ENCODE measurements around the gene MEGF11.
"Not testable (repeated sequence)": the region's sequence is repeated elsewhere in the genome, so short reads cannot be mapped to it uniquely, and the experiment has no call there.

The MEGF11 gene

DNA sequence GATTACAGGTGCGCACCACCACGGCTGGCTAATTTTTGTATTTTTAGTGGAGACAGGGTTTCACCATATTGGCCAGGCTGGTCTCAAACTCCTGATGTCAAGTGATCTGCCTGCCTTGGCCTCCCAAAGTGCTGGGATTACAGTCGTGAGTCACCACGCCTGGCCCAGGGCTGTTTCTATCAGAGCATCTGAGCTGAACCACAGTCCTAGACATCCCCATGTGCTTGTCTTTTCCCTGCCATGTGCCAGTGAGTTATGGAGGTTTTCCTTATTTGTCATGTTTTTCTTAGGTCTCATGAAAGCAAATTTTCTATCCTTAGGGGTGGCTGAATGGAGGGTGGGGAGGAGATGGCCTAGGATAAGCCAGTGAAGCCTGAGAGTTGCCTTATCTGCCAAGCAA, 250.4 kb downstream of the MEGF11 start:
- DNase-seq (ENCODE audit: low read depth in 3 of 3): not testable (repeated sequence)

DNA sequence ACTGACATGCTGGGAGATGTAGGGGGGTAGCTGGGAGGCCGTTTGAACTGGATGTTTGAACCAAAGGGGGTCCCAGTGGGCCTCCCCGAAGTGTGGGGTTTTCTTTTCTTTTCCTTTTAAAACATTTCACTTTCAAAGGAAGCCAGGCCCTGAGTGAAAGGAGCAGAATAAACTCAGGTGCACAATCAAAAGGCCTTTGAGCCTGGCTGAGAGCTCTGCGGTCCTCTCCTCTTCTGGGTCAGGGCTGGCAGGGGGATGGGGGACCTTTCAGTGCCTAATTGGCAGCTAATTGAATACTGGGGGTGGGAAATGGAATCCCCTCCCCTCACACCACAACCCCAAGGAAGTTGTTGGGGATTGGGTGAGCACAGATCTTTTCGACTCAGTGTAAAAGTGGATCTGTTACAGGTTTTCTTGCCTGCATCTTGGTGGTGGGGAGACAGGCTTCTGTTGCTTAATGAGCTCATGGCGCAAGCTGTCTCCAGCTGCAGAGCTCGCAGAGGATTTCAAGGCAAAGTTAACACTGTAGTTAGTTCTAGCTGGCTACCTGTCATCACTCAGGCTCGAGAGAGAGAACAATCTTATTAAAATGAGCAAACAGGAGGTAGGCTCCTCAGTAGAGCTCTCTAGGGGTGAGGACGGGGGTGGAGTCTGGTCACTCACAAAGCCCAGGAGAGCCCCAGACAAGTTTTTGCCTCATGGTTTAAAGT, 251.7 kb downstream of the MEGF11 start:
- DNase-seq (ENCODE audit: low read depth in 3 of 3): no peak

DNA sequence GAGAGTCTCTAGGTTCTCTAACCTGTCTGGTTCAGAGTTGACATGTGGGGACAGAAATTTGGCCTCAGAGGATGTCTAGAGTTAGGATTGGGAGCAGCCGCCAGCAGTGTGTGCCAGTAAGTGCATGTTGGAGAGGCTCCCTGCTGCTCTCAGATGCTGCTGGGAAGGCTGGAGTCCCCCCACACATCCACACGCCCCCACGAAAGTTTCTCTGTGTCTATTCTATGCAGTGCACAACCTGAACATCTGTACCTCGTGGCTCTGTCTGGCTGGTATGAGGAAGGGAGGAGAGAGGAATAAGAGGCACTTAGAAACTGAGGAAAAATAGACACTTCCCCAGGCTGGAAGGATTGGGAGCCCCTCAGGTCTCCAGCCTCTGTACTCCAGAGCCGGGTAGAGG, 252.5 kb downstream of the MEGF11 start:
- no peak for DNase-seq (ENCODE audit: low read depth in 3 of 3)

DNA sequence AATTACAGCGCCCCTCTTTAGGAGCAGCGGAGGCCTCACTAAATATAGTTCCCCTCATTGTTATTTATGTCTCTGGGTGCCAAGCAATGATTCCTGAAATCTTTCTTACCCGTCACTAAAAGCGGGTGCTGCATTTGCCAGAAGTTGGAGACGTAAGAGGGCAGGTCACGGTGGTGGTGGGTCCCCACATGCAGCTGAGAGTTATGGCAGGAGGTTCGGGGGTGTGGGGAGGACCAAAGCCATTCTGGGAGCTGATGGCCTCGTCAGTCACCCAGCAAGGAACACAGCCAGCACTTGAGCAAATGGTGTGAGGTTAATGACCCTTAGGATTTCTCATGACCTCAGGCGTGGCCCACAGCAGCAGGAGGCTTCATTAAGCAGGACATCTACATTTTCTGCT, 255.1 kb downstream of the MEGF11 start:
- DNase-seq (ENCODE audit: low read depth in 3 of 3): no peak

DNA sequence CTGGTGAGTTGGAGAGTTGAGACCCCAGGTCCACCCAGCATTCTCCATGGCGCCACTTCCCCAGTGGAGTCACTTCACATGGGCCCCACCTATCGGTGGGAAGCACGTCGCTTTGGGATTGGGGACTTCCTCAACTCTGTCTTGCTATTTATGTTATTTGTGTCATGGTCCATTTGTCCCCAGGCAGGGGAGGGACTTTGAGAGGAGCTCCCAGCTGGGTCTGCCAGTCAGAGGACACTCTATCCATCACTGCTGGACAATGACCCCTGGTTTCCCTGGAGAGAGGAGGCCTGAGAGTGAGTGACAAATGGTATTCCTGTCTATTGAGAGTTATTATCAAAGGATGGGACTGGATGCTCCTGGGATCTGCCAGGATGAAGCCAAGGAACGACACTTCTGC, 256.6 kb downstream of the MEGF11 start:
- DNase-seq (ENCODE audit: low read depth in 3 of 3): no peak

DNA sequence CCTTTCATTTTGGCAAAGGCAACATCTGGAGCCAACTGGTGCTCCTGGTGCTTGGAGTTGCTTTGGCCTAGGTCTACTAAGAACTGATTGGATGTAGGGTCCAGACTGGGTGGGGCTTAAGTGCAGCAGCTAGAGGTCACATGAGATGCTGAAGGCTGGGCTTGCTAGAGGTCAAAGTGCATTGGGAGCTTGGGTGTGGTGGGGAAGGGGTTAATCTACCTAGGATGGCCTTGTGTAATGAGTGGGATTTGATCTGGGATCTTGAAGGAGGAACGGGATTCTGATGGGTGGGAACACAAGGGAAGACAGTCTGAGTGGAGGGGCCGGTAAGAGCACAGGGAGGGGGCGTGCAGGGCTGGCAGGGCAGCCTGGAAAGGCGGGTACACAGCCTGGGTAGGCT, 258.7 kb downstream of the MEGF11 start:
- no peak for DNase-seq (ENCODE audit: low read depth in 3 of 3)

DNA sequence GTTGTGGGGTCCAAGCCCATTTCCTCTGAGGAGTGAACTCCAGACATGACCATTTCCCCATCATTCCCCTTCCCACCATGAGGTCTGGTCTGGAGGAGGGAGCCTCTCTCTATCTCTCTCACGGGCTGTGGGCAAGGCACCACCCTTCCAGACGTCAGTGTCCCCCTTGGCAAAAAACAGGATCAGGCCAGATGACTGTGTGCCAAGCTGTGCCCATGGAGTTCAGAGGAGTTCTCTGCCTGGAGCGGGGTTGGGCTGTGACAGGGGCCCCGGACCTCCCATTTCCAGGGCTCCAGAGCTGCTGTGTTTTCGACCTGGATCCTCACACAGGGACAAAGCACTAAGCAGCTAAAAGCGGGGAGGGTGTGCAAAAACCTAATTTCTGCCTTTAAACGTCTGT, 259.8 kb downstream of the MEGF11 start:
- DNase-seq (ENCODE audit: low read depth in 3 of 3): no peak

DNA sequence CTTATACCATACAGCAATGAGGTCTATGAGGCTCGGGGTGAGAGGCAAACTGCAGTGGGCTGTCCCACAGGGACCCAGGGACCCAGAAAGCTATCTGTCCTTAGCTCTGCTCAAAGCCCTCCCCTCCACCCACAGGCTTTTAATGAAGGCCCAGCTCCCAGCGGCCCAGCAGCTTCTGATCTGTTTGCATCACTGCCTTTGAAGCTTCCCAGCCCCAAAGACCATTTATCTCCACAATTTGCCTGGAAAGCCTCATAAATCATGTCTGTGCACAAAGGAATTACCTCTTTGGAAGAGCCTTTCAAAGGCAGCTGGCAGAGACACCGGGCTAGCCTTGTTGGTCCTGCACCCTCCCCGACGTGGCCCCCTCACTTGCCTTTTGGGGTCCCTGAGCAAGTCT, 260.3 kb downstream of the MEGF11 start:
- no peak for DNase-seq (ENCODE audit: low read depth in 3 of 3)

DNA sequence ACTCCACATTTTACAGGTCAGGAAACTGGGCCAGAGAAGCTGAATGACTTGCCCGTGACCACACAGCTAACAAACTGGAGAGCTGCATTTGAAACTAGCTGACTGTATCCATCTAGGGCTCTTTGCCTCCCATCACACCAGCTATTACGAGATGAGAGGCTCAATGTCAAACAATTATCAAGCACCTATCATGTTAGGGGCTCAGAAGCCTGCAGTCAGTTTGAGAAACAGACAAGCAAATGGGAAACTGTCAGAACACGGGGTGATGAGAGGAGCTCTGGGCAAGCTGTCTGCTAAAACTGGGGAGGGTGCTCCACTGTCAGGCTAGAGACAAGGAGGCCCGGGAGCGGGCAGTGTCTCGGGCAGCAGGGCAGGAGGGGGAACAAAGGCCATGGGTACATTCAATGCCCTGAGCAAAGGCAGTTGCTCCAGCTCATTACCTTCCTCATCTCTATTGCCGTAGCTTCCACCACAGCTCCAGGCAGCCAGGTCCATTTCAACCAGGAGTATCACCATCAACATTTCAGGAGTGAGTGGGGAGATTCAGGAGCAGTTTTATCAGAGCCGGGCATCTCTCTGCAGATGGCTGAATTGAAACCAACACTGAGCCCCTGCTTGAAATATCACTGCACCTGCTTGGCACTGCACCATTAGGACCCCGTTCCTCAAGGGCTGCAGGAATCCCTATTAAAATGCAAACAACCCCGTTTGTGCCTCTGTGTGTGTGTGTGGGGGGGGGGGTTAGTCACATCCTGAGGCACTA, 261.6 kb downstream of the MEGF11 start:
- DNase-seq (ENCODE audit: low read depth in 3 of 3): no peak

DNA sequence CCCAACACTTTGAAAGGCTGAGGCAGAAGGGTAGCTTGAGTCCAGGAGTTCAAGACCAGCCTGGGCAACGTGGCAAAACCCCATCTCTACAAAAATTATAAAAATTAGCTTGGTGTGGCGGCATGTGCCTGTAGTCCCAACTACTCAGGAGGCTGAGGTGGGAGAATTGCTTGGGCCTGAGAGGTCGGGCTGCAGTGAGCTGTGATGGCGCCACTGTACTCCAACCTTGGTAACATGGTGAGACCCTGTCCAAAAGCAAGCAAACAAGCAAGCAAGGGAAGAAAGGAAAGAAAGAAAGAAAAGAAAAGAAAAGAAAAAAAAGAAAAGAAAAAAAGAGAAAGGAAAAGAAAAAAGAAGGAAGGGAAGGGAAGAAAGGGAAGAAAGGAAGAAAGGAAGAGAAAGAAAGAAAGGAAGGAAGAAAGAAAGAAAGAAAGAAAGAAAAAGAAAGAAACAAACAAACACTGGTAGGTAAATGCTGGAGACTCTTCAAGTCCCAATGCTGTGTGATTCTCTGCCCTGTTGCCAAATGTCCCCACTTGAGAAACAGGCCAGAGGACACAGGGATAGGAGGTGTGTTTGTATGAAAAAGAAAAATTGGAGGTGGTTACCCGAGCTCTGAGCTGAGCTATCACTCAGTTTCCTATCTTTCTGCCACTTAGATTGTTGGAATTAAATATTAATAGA, 263.1 kb downstream of the MEGF11 start:
- DNase-seq (ENCODE audit: low read depth in 3 of 3): no peak

DNA sequence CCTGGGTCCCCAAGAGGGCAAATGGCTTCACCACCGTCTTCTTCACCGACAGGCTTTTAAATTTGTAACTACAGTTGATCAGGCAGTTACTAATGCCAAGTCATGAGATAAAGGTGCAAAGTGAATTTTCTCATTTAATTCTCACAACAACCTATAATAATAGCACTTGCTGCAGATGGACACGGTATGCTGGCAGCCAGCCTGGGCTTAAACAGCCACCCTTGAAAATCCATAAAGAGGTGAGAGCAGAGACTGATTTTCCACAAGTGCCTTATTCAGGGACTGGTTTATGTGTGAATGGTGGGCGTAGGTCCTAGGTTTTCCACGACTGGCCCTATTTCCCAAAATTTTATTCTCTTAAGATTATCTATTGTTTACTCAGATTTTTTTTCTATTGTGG, 266.4 kb downstream of the MEGF11 start:
- no peak for DNase-seq (ENCODE audit: low read depth in 3 of 3)

DNA sequence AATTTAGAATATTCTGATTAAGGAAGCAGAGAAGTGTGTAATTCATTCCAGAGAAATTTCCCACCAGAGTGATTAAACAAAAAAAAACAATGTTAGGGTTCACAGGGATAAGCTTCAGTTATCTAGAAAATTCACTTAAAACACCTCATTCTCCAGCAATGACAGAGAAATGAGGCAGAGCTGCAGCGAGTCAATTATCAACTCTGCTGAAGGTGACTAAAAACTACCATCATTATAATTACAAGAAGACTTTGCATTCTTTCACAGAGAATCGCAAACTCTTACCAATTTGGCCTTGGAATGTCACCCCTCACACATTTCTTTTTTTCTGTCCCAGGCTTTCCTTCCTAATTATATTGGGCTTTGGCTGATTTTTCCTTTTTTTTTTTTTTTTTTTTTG, 267.1 kb downstream of the MEGF11 start:
- DNase-seq (ENCODE audit: low read depth in 3 of 3): no peak

DNA sequence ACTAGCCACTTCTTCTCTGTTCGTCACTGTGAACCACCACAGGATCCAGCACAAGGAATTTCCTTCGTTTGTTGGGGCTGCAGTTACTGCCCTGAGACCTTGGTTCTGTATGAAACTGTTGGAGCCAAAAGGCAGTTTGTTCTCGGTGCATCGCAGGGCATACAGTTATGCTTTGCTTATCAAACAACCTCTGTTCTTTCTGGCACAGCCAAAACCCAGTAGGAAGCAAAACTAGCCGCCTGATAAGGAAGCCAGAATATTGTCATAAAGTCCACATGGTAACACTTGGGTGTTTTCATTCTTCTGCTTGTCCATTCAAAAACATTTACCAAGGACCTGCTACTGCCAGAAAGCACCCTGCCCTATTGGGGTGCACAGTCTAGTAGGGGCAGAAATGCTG, 268.2 kb downstream of the MEGF11 start:
- no peak for DNase-seq (ENCODE audit: low read depth in 3 of 3)

DNA sequence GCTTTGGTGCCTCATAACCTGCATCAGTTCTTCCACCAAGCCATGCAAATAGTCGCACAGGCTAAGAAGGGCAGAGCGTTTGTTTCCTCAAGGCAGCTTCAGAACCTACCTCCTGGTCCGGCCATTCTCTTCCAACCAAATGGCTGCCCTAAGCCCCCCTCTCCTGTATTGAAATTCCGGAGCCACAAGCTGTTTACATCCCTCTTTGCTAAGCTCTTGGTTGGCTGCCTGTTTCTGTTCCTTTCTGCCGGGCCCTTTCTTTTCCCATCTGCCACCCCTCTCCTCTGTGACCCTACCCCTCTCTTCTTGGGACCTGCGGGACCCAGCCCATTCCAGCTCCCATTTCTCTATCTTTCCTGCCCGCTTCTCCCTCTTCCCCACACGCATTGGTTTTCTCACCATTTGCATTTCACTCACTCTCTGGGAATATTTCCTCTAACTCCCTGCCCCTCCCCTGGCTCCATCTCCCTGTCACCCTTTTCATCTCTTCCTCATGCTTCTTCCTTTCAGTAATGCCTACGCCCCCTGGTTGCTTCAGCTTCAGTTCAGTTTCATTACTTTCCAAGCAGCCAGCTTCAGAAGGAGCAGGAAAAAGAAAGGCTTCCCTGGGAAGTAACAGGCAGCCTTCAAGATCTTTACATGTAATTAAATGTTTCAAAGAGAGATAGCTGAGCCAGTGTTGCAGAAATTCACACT, 270.8 kb downstream of the MEGF11 start:
- DNase-seq (ENCODE audit: low read depth in 3 of 3): no peak

DNA sequence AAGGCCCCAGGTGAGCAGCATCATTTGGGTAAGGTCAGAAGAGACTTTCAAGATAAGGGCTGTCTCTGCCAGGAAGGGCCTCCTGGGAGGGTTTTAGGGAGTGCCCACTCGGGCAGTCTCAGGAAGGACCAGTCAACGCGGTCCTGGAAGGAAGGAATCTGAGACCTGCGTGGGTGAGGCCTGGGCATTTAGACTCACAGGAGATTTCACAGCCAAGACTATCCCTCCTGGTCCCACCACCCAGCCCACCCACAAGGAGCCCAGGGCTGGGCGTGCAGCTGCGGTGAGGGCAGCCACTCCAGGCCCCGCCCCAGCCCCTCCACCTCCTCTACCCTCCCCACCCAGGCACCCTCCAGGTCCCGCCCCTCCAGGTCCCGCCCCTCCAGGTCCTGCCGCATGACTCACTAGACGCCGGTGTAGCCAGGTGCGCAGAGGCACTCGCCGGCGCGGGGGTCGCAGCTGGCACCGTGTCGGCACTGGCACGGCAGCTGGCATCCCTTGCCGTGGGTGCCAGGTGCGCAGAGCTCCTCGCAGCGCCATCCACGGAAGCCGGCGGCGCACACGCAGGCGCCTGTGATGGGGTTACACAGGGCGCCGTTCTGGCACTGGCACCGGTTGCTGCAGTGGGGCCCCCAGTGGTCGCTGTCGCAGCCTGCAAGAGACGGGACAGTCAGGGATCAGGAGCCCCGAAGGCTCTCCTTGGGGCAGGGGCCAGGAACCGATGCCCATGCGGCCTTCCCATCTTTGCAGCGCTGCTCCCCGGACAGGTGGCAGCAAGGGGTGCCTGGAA, 271.5 kb downstream of the MEGF11 start:
- DNase-seq (ENCODE audit: low read depth in 3 of 3): peak; percentile 41 to 61 (median 46)

DNA sequence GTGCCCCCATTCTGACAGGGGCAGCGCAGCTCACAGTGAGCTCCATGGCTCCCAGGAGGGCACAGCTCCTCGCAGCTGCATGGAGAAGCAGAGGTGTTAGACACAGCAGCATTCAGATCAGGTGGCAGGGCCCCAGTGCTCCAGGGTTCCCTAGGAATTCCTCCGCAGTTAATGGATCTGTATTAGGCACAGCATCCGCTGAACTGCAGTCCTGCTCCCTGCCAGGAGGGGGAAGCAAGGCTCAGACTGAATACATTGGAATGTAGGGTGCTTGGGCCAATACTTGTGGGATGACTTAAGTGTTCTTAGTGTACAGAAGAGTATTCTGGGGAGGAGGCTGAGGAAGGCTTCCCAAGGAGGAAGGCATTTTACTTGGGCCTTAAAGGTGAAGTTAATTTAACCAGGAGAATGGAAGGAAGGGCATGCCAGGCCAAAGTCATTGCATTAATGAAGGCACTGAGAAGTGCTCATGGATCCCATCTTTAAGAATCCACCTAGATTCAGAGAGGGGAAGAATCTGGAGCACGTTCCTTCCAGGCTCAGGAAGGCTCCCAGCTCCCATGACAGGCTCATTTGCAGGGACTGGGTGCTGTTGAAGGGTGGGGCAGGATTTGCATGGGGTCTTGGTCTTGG, 272.6 kb downstream of the MEGF11 start:
- no peak for DNase-seq (ENCODE audit: low read depth in 3 of 3)

DNA sequence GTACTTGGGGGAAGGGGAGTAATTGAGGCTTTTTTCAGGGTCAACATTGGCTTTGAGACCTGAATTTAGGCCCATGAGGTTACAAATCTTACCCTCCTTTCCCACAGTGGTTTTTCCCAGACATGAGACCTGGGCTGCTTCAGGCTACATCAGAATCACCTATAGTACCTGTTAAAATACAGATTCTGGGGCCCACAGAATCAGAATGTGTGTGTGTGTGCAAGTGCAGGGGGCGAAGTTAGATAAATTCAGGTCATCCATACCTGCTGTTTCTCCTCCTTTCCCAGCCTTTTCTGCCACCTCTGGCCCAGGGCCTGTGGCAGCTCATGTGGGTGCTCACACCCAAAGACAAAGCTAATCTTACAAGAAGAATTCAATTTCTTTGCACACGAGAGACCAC, 273.7 kb downstream of the MEGF11 start:
- no peak for DNase-seq (ENCODE audit: low read depth in 3 of 3)

DNA sequence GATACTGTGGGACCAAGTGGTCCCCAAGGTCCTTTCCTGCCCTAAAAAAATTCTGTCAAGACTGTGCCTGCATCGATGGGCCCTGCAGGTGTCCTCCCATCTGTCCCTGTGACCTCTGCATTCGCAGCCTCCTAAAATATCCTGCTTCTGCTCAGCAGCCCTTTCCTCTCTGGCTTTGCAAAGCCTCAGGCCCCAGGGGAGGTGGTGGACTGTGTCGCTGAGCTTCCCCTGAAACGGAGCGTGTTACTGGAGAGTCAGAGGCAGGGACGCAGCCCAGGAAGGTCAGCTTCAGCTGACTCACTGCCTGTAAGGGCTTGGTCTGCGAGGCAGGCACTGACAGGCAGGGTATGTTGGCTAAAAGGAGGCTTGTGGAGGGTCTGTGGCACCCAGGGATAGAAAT, 274.2 kb downstream of the MEGF11 start:
- DNase-seq (ENCODE audit: low read depth in 3 of 3): no peak

DNA sequence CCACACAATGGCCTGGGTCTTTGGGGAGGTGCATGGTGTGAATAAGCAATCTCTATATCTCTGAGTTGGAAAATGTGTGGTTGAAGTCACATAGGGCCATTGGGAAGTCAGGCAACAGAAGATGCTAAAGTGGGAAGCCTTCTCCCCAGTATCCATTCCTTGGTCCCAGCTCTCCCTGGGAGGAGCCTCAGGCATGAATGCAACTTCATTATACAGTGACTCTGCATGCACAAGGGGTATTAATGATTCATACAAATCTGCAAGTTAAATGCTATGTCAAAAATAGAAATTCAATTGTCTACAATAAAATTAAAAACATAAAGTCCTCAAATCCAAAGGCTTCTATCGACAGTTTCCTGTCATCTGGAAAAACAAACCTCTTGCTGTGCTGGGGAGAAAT, 275.4 kb downstream of the MEGF11 start:
- DNase-seq (ENCODE audit: low read depth in 3 of 3): no peak

DNA sequence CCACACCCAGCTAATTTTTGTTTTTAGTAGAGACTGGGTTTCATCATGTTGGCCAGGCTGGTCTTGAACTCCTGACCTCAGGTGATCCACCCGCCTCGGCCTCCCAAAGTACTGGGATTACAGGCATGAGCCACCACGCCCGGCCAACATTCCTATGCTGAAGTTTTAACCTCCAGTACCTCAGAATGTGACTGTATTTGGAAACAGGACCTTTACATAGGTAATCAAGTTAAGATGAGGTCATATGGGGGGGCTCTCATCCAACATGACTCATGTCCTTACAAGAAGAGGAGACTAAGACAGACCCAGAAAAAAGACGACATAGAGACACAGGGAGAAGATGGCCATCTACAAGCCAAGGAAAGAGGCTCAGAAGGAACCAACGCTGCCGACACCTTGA, 277.4 kb downstream of the MEGF11 start:
- DNase-seq (ENCODE audit: low read depth in 3 of 3): not testable (repeated sequence)

DNA sequence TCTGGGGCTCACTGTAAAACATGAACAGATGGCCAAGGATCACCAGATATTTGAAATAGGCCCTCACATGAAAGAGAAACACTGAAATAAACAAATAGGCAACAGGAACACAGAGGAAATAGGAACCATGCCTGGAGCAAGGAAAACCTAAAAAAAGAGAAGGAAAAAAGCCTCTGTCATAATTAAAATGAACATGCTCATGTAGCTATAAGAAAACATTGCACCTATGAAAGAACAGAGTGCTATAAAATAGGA, 281.9 kb downstream of the MEGF11 start:
- no peak for DNase-seq (ENCODE audit: low read depth in 3 of 3)
